Kidney epithelial cell (primary cell): ENCODE results near the gene ZNF175. TPM values are rescaled to one million over a fixed set of nuclear protein-coding genes. Genes with fewer than 3 reads are reported as not detected.
"Not testable (repeated sequence)": the region's sequence is repeated elsewhere in the genome, so short reads cannot be mapped to it uniquely, and the experiment has no call there.

Experiments used
- DNase-seq: peaks from one replicate; pipeline ENCODE4 v3.0.0-alpha.2; 2010; ENCODE audit warnings: low read depth
- H3K27me3 ChIP-seq: 2 replicates; pipeline ENCODE4 v1.6.0; 2011; ENCODE audit warnings: low read length; ENCODE audit not compliant: control insufficient read depth, insufficient read depth
- H3K36me3 ChIP-seq: 2 replicates; pipeline ENCODE4 v1.5.1; 2011; ENCODE audit warnings: low read length; ENCODE audit not compliant: control insufficient read depth, insufficient read depth
- H3K4me3 ChIP-seq: 2 replicates; pipeline ENCODE4 v1.5.1; 2011; ENCODE audit warnings: low read depth, mild to moderate bottlenecking, control low read depth, low read length
- total RNA-seq: library from RNA; depleted of rRNA; stranded (reverse); fragments of >200 nt; gene quantifications from 2 replicates; pipeline ENCODE4 v1.2.3, GENCODE V29; 2015
- TF ChIP-seq, protein P1 (sequence below): IDR thresholded peaks from 2 replicates; pipeline ENCODE4 v1.5.1; 2011; ENCODE audit warnings: mild to moderate bottlenecking, moderate library complexity, low read length, control low read depth, inconsistent platforms; ENCODE audit not compliant: insufficient read depth, poor library complexity, severe bottlenecking

ZNF175 gene
- total RNA-seq, 1 donor from 2014 or later, result 5.0 TPM

DNA sequence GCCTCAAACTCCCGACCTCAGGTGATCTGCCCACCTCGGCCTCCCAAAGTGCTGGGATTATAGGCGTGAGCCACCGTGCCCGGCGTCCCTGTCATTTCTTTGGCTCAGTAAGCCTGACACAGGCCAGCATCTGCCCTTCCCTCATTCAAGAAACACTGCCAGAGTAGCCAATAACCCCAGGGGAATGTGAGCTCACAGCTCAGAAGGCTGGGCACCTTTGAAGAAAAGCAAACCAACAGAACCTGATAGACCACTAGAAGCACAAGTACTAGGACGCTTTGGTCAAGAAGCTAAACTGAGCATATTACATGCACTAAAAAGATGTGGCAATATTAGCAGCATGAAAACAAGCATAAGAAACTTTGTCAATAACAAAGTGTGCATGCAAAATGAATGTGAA lies 44.9 kb downstream of the ZNF175 start:
- TF ChIP-seq, protein P1, sequence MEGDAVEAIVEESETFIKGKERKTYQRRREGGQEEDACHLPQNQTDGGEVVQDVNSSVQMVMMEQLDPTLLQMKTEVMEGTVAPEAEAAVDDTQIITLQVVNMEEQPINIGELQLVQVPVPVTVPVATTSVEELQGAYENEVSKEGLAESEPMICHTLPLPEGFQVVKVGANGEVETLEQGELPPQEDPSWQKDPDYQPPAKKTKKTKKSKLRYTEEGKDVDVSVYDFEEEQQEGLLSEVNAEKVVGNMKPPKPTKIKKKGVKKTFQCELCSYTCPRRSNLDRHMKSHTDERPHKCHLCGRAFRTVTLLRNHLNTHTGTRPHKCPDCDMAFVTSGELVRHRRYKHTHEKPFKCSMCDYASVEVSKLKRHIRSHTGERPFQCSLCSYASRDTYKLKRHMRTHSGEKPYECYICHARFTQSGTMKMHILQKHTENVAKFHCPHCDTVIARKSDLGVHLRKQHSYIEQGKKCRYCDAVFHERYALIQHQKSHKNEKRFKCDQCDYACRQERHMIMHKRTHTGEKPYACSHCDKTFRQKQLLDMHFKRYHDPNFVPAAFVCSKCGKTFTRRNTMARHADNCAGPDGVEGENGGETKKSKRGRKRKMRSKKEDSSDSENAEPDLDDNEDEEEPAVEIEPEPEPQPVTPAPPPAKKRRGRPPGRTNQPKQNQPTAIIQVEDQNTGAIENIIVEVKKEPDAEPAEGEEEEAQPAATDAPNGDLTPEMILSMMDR, result no peak
- no peak overlapping the region for H3K4me3 ChIP-seq
- no peaks in the 10 kb centered on the region for H3K36me3 ChIP-seq
- DNase-seq, result no peak
- H3K27me3 ChIP-seq, result no peaks in the 10 kb centered on the region

GRCh38 chr19:51621178-51621577 lies 50.1 kb downstream of the ZNF175 start:
- no peaks in the 10 kb centered on the region for H3K36me3 ChIP-seq

DNA sequence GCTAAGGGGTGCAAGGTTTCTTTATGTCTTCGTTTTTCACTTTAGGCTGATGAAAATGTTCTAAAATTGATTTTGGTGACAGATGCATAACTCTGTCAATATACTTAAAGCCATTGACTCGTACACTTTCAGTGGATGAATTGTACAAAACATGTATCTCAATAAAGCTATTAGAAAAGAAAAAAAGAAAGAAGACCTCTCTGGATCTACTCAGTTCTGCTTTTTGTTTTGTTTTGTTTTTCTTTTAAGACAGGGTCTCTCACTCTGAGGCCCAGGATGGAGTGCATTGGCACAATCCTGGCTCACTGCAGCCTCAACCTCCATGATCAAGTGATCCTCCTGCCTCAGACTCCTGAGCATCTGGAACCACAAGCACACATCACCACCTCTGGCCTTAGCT lies 55.6 kb downstream of the ZNF175 start:
- TF ChIP-seq, protein P1, result no peak
- Histone ChIP-seq H3K27me3 (peaks cover 2% of the 10 kb centered on the region), H3K4me3 (no peak overlapping the region), H3K36me3 (no peaks in the 10 kb centered on the region)
- no peak for DNase-seq

More at GRCh38 chr19:51621178-51621577, 50.1 kb downstream of the ZNF175 start:
- H3K27me3 ChIP-seq, result no peaks in the 10 kb centered on the region
- H3K4me3 ChIP-seq, result no peak overlapping the region
- TF ChIP-seq, protein P1, result no peak
- no peak for DNase-seq

- H3K36me3 ChIP-seq, result no peaks in the 10 kb centered on the region
- TF ChIP-seq, protein P1, result no peak
Measured at GRCh38 chr19:51627491-51628138, 56.5 kb downstream of the ZNF175 start.

GRCh38 chr19:51628153-51628939 lies 57.3 kb downstream of the ZNF175 start:
- DNase-seq, result no peak
- H3K36me3 ChIP-seq, result no peaks in the 10 kb centered on the region
- no peak overlapping the region for H3K4me3 ChIP-seq
- peaks cover 2% of the 10 kb centered on the region for H3K27me3 ChIP-seq
- TF ChIP-seq, protein P1, result no peak

More at GRCh38 chr19:51627491-51628138, 56.5 kb downstream of the ZNF175 start:
- H3K4me3 ChIP-seq, result no peak overlapping the region
- DNase-seq, result no peak
- H3K27me3 ChIP-seq, result peaks cover 2% of the 10 kb centered on the region

GRCh38 chr19:51630315-51630714 lies 59.2 kb downstream of the ZNF175 start, which contains the start of gene SIGLEC5:
SIGLEC5 (minus strand) TSS chr19:51630401; CDS start chr19:51630335, 66 bp downstream.
- H3K27me3 ChIP-seq, H3K4me3 ChIP-seq, DNase-seq, H3K36me3 ChIP-seq: not testable (repeated sequence)
